Gastroesophageal sphincter (tissue), 4 donors: ENCODE measurements around the gene AXIN2. TPM values are rescaled to one million over a fixed set of nuclear protein-coding genes. Genes with fewer than 3 reads are reported as not detected.
A peak's percentile ranks its signal among the peaks of the same experiment; 100 is the strongest.

ENCODE experiments used
- ATAC-seq: fragments of 150-250 bp; one replicate; pipeline ENCODE4 v1.9.1; 2016; ENCODE audit warnings: mild to moderate bottlenecking, moderate library complexity
- H3K27ac ChIP-seq, 4 donors: fragments of 200-600 bp; sonication (generic) in 3 of 4; 1 replicate in 3 of 4; 2 replicates in 1 of 4; pipeline ENCODE4 v1.5.1; 2016 to 2019
- H3K27me3 ChIP-seq: fragments of 200-600 bp; sonication (generic); one replicate; pipeline ENCODE4 v1.5.1; 2019
- H3K36me3 ChIP-seq, 2 donors: fragments of 200-600 bp; sonication (generic); one replicate each; pipeline ENCODE4 v1.5.1; 2019; ENCODE audit warnings: control low read depth in 1 of 2
- H3K4me1 ChIP-seq, 3 donors: fragments of 200-600 bp; sonication (generic); 1 replicate in 2 of 3; 2 replicates in 1 of 3; pipeline ENCODE4 v1.5.1; 2016 to 2019; ENCODE audit warnings: control low read depth in 2 of 3
- H3K4me3 ChIP-seq, 2 donors: fragments of 200-600 bp; sonication (generic); one replicate each; pipeline ENCODE4 v1.5.1; 2019; ENCODE audit warnings: mild to moderate bottlenecking in 1 of 2, moderate library complexity in 1 of 2
- H3K9me3 ChIP-seq, 3 donors: fragments of 200-600 bp; sonication (generic); one replicate each; pipeline ENCODE4 v1.5.1; 2017 to 2019; ENCODE audit warnings: control low read depth in 2 of 3
- CTCF ChIP-seq, 4 experiments: fragments of 200-600 bp in 2 of 4; fragments of 450-650 bp in 2 of 4; sonication (generic) in 1 of 4; IDR thresholded peaks; one replicate each; pipeline ENCODE4 v1.5.1; 2017 to 2019; ENCODE audit warnings: antibody characterized with exemption in 4 of 4, mild to moderate bottlenecking in 2 of 4, moderate library complexity in 2 of 4
- EP300 ChIP-seq: sonication (generic); formaldehyde crosslinking; IDR thresholded peaks from one replicate; pipeline ENCODE4 v1.6.1; 2017; ENCODE audit warnings: antibody characterized with exemption, mild to moderate bottlenecking
- POLR2A ChIP-seq, 2 donors: fragments of 450-650 bp; IDR thresholded peaks; one replicate each; pipeline ENCODE4 v1.6.1; 2017; ENCODE audit warnings: antibody characterized with exemption in 2 of 2, mild to moderate bottlenecking in 2 of 2, moderate library complexity in 1 of 2
- POLR2AphosphoS5 ChIP-seq: sonication (generic); formaldehyde crosslinking; IDR thresholded peaks from one replicate; pipeline ENCODE4 v1.6.1; 2017; ENCODE audit warnings: antibody characterized with exemption
- WGBS, 2 donors: methylation state at CpG; one replicate each; pipeline ENCODE4 v1.1.5; 2018; ENCODE audit warnings: low coverage in 1 of 2; 5-methylcytosine and 5-hydroxymethylcytosine counted together
- total RNA-seq, 4 donors: library from RNA; depleted of rRNA; stranded (reverse); fragments of >200 nt; gene quantifications; one replicate each; pipeline ENCODE4 v1.1.0, GENCODE V29; 2016

Gene AXIN2
- total RNA-seq, 4 donors from 2014 or later, result 17.2 to 49.6 (median 40.5) TPM

DNA sequence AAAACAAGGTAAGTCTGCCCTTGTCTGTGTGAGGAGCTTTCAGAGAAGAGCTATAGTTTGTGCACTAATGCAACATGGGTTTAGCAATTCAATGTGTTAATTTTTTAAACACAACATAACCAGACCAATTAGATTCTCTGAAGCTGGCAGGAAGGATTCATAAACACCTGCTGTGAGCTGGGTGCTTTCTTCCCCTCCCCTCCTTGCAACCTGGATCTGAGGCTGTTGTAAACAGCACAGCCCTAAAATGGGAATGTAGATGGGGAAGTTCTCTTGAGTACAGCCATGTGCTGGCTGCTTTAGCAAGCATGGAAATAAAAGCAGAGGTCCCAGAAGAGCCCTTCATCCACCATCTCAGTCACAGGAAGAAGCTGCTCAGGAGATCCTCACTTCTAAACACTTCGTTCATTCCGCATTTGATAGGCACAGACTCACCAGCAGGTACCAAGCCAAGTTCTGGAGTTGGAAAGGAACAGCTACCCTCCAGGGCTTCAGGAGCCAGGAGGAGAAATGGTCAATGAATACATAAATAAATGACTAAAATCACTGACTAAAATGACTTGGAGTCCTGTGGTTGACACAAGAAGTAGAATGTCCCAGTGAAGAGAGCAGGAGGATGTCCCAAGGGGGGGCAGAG, 21.7 kb downstream of the AXIN2 start:
- Histone ChIP-seq H3K4me1 (peaks cover 0 to 35% (median 14%) of the 10 kb centered on the region in 3 donors), H3K36me3 (peaks cover 0 to 60% of the 10 kb centered on the region in 2 donors), H3K27me3 (no peaks in the 10 kb centered on the region), H3K9me3 (no peaks in the 10 kb centered on the region), H3K27ac (peak overlapping the region in 3 of 4 donors; percentile 54 to 65 (median 58)), H3K4me3 (no peak overlapping the region)
- TF ChIP-seq CTCF (IDR thresholded peaks at IDR 0.05) (no peak), POLR2A (IDR thresholded peaks at IDR 0.05) (no peak)
- WGBS, 2 donors, result 24 to 37% methylated on average over 2 of the region's 2 CpGs
- no peak for ATAC-seq

DNA sequence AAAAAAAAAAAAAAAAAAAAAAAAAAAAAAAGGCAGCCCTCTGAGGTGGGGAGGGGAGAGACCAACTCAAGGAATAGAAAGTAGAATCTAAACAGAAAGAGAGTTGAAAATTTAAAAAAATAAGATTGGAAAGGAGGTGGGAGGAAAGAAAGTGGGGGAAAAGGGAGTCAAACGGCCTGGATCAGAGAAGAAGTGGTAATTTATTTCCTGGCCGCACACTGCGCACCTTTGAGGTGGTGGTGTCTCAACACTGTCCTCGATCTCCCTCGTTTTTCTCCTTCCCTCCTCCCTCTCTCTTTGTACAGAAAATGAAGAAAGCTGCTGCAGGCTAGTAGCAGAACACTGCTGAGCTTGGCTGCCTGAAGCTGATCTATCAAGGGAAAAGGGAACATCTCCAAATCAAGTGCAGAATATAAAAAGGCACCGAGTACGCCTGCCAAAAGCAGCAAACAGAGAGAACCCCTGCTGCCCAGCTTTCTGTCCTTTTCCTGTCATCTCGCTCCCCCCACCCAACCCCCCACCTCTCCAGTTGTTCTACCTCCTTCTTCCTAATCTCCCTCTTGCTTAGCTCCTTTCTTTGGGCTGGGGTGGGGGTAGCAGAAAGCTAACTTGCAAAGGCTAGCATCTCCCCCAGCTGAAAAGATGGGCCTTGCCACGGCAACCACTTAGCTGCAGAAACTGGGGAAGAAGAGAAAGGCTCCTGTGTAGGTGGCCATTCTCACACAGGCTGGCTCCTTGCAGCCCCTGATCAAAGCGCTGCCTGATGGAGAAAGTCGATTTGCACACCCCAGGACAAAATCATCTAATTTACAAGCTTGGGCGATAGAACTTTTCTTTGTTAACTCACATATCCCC, 22.5 kb downstream of the AXIN2 start:
- TF ChIP-seq POLR2A (IDR thresholded peaks at IDR 0.05) (no peak), EP300 (no peak), POLR2AphosphoS5 (no peak), CTCF (IDR thresholded peaks at IDR 0.05) (no peak)
- Histone ChIP-seq H3K27me3 (no peaks in the 10 kb centered on the region), H3K36me3 (peaks cover 0 to 68% of the 10 kb centered on the region in 2 donors), H3K9me3 (no peaks in the 10 kb centered on the region), H3K4me3 (no peak overlapping the region), H3K4me1 (peaks cover 0 to 40% (median 14%) of the 10 kb centered on the region in 3 donors), H3K27ac (peak overlapping the region in 3 of 4 donors; percentile 54 to 65 (median 58))
- ATAC-seq, result no peak
- WGBS, 2 donors, result 17 to 48% methylated on average over 7 to 10 of the region's 12 CpGs

DNA sequence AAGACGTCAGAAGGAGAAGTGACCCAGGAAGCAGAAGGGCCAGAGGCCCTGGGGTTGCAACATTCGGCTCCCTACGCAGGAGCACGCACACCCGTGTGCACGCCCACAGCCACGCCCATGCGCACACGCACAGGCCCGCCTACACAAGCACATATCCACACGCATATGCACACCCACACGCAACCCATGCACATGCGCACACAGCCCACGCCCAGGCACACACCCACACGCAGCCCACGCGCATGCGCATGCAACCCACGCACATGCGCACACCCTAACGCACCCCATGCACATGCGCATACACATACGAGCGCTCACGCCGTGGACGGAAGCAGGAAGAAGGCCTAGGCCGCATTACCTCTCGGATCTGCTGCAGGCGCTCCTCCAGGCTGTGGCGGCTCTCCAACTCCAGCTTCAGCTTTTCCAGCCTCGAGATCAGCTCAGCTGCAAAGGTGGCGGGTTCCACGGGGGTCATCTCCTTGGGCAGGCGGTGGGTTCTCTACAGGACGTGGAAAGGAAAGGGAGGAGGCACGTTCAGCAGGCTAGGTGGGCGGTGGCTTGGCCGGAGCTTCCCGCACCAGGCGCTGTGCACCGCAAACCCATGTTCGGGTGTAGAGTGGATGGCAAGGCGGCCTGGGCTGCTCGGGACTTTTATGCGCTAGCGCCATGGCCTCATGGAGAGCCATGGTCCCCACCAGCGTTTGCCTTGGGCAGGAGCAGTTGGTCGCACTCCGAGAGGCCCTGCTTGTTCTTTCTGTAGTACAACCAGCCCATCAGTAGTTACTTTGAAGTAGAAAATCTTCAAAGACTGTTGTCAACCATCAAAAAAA, 23.4 kb downstream of the AXIN2 start:
- Histone ChIP-seq H3K36me3 (peaks cover 0 to 72% of the 10 kb centered on the region in 2 donors), H3K27ac (peak overlapping the region in 3 of 4 donors; percentile 21 to 58 (median 54))
- no peak for ATAC-seq

DNA sequence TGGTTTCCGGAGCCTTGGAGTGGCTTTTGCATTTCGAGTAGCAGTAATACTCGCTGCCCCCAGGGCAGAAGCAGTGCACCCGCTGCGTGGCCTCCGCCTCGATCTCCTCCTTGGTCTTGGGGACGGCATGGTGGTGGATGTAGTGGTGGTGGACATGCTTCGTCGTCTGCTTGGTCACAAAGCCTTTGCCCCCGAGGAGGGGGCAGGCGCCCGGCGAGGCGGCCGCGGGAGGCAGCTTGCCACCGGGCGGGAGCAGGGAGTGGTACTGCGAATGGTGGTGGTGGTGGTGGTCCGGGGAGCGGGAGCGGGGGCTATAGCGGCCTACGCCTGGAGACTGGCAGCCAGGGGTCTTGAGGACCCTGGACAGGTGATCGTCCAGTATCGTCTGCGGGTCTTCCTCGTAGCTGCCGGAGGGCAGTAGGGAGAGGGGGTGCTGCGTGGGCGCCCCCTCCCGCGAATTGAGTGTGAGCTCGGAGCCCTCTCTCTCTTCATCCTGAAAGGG, 24.1 kb downstream of the AXIN2 start:
- peaks cover 0 to 79% of the 10 kb centered on the region in 2 donors for H3K36me3 ChIP-seq
- H3K4me1 ChIP-seq, result peaks cover 3 to 55% (median 19%) of the 10 kb centered on the region in 3 donors
- no peak for ATAC-seq
- no peaks in the 10 kb centered on the region for H3K27me3 ChIP-seq
- H3K4me3 ChIP-seq, result no peak overlapping the region
- TF ChIP-seq POLR2A (IDR thresholded peaks at IDR 0.05) (no peak), CTCF (IDR thresholded peaks at IDR 0.05) (no peak), POLR2AphosphoS5 (no peak), EP300 (no peak)
- H3K9me3 ChIP-seq, result no peaks in the 10 kb centered on the region
- WGBS, 2 donors, result 70% methylated on average over 2 of the region's 35 CpGs; no CpG with 5 or more reads in 1 of the 2 donors
- H3K27ac ChIP-seq, result peak overlapping the region in 1 of 4 donors; percentile 58

More for the DNA sequence above, 23.4 kb downstream of the AXIN2 start:
- peaks cover 0 to 49% (median 14%) of the 10 kb centered on the region in 3 donors for H3K4me1 ChIP-seq
- H3K9me3 ChIP-seq, result no peaks in the 10 kb centered on the region
- WGBS, 2 donors, result 83 to 89% methylated on average over 7 to 28 of the region's 50 CpGs
- no peaks in the 10 kb centered on the region for H3K27me3 ChIP-seq
- H3K4me3 ChIP-seq, result no peak overlapping the region
- TF ChIP-seq POLR2A (IDR thresholded peaks at IDR 0.05) (no peak), POLR2AphosphoS5 (no peak), CTCF (IDR thresholded peaks at IDR 0.05) (no peak), EP300 (no peak)
